ENCODE results near the gene ZNF277. TPM values are rescaled to one million over a fixed set of nuclear protein-coding genes. Genes with fewer than 3 reads are reported as not detected.

Gene ZNF277
- total RNA-seq, 2 donors from 2014 or later = 27.9 to 41.5 TPM

GRCh38 chr7:112356596-112356995 is 150.1 kb downstream of the ZNF277 start:
- Histone ChIP-seq H3K4me3 (no peak overlapping the region), H3K36me3 (no peaks in the 10 kb centered on the region), H3K9me3 (no peaks in the 10 kb centered on the region), H3K27ac (no peak overlapping the region), H3K27me3 (replicated peaks; ENCODE audit: insufficient read depth) (no peaks in the 10 kb centered on the region), H3K4me1 (ENCODE audit: control insufficient read depth in 1 of 2, low read depth in 2 of 2) (peaks cover 0 to 3% of the 10 kb centered on the region in 2 donors)
- no peak for TF ChIP-seq CTCF (IDR thresholded peaks at IDR 0.05)
- DNase-seq (ENCODE audit: low spot score) = no peak
- ATAC-seq (ENCODE audit: insufficient number of reproducible peaks, low FRiP score, low read depth) = no peak

- H3K9me3 ChIP-seq = no peaks in the 10 kb centered on the region
- H3K36me3 ChIP-seq = no peaks in the 10 kb centered on the region
- no peak for TF ChIP-seq CTCF (IDR thresholded peaks at IDR 0.05)
- DNase-seq (ENCODE audit: low spot score) (no peak), ATAC-seq (ENCODE audit: insufficient number of reproducible peaks, low FRiP score, low read depth) (no peak)
- peaks cover 3 to 4% of the 10 kb centered on the region in 2 donors for H3K4me1 ChIP-seq (ENCODE audit: control insufficient read depth in 1 of 2, low read depth in 2 of 2)
- no peak overlapping the region for H3K4me3 ChIP-seq
- no peaks in the 10 kb centered on the region for H3K27me3 ChIP-seq (replicated peaks; ENCODE audit: insufficient read depth)
- no peak overlapping the region for H3K27ac ChIP-seq
Measured at GRCh38 chr7:112357136-112357535, 150.6 kb downstream of the ZNF277 start.

GRCh38 chr7:112358513-112358912 is 152.0 kb downstream of the ZNF277 start:
- no peak for ATAC-seq (ENCODE audit: insufficient number of reproducible peaks, low FRiP score, low read depth)
- DNase-seq (ENCODE audit: low spot score) = no peak
- H3K36me3 ChIP-seq = no peaks in the 10 kb centered on the region
- no peak for TF ChIP-seq CTCF (IDR thresholded peaks at IDR 0.05)
- no peak overlapping the region for H3K27ac ChIP-seq
- H3K9me3 ChIP-seq = no peaks in the 10 kb centered on the region
- peaks cover 3 to 13% of the 10 kb centered on the region in 2 donors for H3K4me1 ChIP-seq (ENCODE audit: control insufficient read depth in 1 of 2, low read depth in 2 of 2)
- H3K27me3 ChIP-seq (replicated peaks; ENCODE audit: insufficient read depth) = no peaks in the 10 kb centered on the region
- no peak overlapping the region for H3K4me3 ChIP-seq

- no peak for ATAC-seq (ENCODE audit: insufficient number of reproducible peaks, low FRiP score, low read depth)
- Histone ChIP-seq H3K36me3 (no peaks in the 10 kb centered on the region), H3K27me3 (replicated peaks; ENCODE audit: insufficient read depth) (no peaks in the 10 kb centered on the region), H3K4me1 (ENCODE audit: control insufficient read depth in 1 of 2, low read depth in 2 of 2) (peaks cover 3 to 13% of the 10 kb centered on the region in 2 donors), H3K9me3 (no peaks in the 10 kb centered on the region), H3K27ac (no peak overlapping the region), H3K4me3 (no peak overlapping the region)
- no peak for DNase-seq (ENCODE audit: low spot score)
- TF ChIP-seq CTCF (IDR thresholded peaks at IDR 0.05) = no peak
Measured at GRCh38 chr7:112359086-112359485, 152.6 kb downstream of the ZNF277 start.

GRCh38 chr7:112360681-112361080 is 154.2 kb downstream of the ZNF277 start:
- Histone ChIP-seq H3K4me3 (no peak overlapping the region), H3K36me3 (no peaks in the 10 kb centered on the region), H3K27ac (no peak overlapping the region), H3K4me1 (ENCODE audit: control insufficient read depth in 1 of 2, low read depth in 2 of 2) (peaks cover 3 to 13% of the 10 kb centered on the region in 2 donors), H3K9me3 (no peaks in the 10 kb centered on the region), H3K27me3 (replicated peaks; ENCODE audit: insufficient read depth) (no peaks in the 10 kb centered on the region)
- ATAC-seq (ENCODE audit: insufficient number of reproducible peaks, low FRiP score, low read depth) (no peak), DNase-seq (ENCODE audit: low spot score) (no peak)
- TF ChIP-seq CTCF (IDR thresholded peaks at IDR 0.05) = no peak
